Mucosa of rectum (tissue), 2 donors: ENCODE results near the gene THSD4.

Experiments
- H3K27ac ChIP-seq, 2 donors: one replicate each; pipeline ENCODE4 v1.7.0; 2013; ENCODE audit warnings: inconsistent platforms in 2 of 2, low read depth in 2 of 2, low read length in 2 of 2
- H3K27me3 ChIP-seq, 2 donors: one replicate each; pipeline ENCODE4 v1.7.0; 2013; ENCODE audit warnings: low read length in 2 of 2; ENCODE audit not compliant: control insufficient read depth in 2 of 2, insufficient read depth in 2 of 2
- H3K36me3 ChIP-seq, 2 donors: one replicate each; pipeline ENCODE4 v1.7.0; 2013; ENCODE audit warnings: low read length in 2 of 2; ENCODE audit not compliant: control insufficient read depth in 2 of 2, insufficient read depth in 2 of 2
- H3K4me1 ChIP-seq, 2 donors: one replicate each; pipeline ENCODE4 v1.7.0; 2013; ENCODE audit warnings: low read length in 2 of 2, mild to moderate bottlenecking in 1 of 2; ENCODE audit not compliant: control insufficient read depth in 2 of 2, insufficient read depth in 2 of 2
- H3K4me3 ChIP-seq, 2 donors: one replicate each; pipeline ENCODE4 v1.7.0; 2013; ENCODE audit warnings: low read length in 2 of 2
- H3K9ac ChIP-seq, 2 donors: one replicate each; pipeline ENCODE4 v1.7.0; 2013; ENCODE audit warnings: low read length in 2 of 2, low read depth in 1 of 2, mild to moderate bottlenecking in 1 of 2
- H3K9me3 ChIP-seq, 2 donors: one replicate each; pipeline ENCODE4 v1.7.0; 2013; ENCODE audit warnings: low read length in 2 of 2; ENCODE audit not compliant: control insufficient read depth in 2 of 2
- donor health status: healthy.
- donor health status: Normal muscosa, but diverticular disease.

THSD4 gene

DNA sequence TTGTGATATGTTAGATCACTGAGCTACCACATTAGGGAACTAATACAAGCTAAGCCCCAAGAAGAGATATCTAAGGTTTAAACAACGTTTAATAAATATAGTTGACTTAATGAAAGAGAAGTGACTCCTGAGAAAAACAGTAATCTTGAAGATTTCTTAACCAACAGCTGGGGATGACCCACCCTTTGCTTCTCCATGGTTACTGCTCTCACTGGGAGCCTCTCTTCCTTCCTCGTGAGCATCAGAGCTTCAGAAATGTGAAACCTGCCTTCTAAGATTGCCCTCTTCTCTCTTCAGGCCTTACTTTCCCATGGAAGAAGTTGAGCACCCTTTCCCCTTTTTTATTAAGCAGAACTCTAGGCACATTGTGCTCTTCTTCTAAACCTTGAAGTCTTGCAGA lies 562.9 kb downstream of the THSD4 start:
- H3K4me3 ChIP-seq = no peak overlapping the region
- peaks cover 8 to 30% of the 10 kb centered on the region in 2 donors for H3K4me1 ChIP-seq
- no peak overlapping the region for H3K9ac ChIP-seq
- no peaks in the 10 kb centered on the region for H3K36me3 ChIP-seq
- H3K9me3 ChIP-seq = no peaks in the 10 kb centered on the region
- H3K27me3 ChIP-seq = no peaks in the 10 kb centered on the region
- no peak overlapping the region for H3K27ac ChIP-seq

- peaks cover 8 to 30% of the 10 kb centered on the region in 2 donors for H3K4me1 ChIP-seq
Observed at GRCh38 chr15:71678605-71679004, 563.3 kb downstream of the THSD4 start.

DNA sequence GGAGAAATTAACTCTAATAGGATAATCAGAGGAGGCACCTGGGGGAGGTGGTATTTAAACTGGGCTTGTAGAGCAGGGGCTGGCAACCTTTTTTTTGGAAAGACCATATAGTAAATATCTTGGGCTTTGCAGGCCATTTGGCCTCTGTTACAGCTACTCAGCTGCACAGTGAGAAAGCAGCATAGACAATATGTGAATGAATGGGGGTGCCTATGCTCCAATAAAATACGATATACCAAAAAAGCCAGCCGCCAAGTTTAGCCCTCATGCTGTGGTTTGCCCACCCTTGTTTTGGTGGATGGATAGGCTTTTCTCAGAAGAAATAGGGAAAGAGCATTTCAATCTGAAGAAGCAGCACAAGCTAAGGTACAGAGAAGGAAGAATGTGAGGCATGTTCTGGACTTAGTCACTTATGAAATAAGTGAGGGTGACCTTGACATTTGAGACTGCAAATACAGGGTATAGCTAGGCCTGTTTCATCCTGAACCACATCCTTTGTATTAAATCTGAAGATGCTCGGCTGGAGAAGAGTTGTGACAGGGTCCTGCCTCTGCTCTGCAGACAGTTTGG lies 564.0 kb downstream of the THSD4 start:
- Histone ChIP-seq H3K9ac (no peak overlapping the region), H3K4me1 (peaks cover 8 to 30% of the 10 kb centered on the region in 2 donors), H3K9me3 (no peaks in the 10 kb centered on the region), H3K27me3 (no peaks in the 10 kb centered on the region), H3K36me3 (no peaks in the 10 kb centered on the region), H3K27ac (no peak overlapping the region), H3K4me3 (no peak overlapping the region)

More at GRCh38 chr15:71678605-71679004, 563.3 kb downstream of the THSD4 start:
- Histone ChIP-seq H3K9me3 (no peaks in the 10 kb centered on the region), H3K36me3 (no peaks in the 10 kb centered on the region), H3K9ac (no peak overlapping the region), H3K27me3 (no peaks in the 10 kb centered on the region), H3K4me3 (no peak overlapping the region), H3K27ac (no peak overlapping the region)

DNA sequence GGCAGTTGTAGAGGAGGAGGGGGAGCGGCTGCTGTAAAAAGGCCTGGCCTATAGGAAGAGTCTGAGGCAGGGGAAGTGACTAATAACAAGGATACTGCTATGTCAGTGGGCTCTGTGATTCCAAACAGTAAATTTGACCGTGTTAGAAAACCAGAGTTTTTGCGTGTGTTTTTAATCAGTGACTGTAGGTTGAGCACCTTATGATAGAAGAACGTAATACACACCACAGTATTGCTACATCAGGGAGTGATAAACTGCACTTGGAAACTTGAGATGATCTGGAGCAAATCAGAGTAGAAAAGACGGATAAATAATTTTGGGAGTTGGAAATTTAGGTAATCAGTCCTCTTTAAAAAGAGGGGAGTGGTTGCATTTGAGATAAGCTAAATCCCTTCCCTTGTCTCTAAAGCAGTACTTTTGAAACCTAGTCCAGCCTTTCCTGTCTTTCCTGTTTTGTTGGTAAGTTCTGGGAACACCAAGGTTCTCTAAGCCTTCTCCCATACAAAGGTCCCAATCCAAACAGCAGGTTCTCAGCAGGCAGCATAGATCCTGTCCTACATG lies 564.6 kb downstream of the THSD4 start:
- Histone ChIP-seq H3K9me3 (no peaks in the 10 kb centered on the region), H3K27me3 (no peaks in the 10 kb centered on the region), H3K4me3 (no peak overlapping the region), H3K36me3 (no peaks in the 10 kb centered on the region), H3K9ac (no peak overlapping the region), H3K4me1 (peaks cover 8 to 30% of the 10 kb centered on the region in 2 donors), H3K27ac (no peak overlapping the region)

GRCh38 chr15:71682001-71682400 lies 566.7 kb downstream of the THSD4 start:
- H3K27ac ChIP-seq = no peak overlapping the region
- H3K36me3 ChIP-seq = no peaks in the 10 kb centered on the region
- H3K27me3 ChIP-seq = no peaks in the 10 kb centered on the region
- no peak overlapping the region for H3K9ac ChIP-seq
- peaks cover 8 to 24% of the 10 kb centered on the region in 2 donors for H3K4me1 ChIP-seq
- no peak overlapping the region for H3K4me3 ChIP-seq
- no peaks in the 10 kb centered on the region for H3K9me3 ChIP-seq

- Histone ChIP-seq H3K27ac (no peak overlapping the region), H3K36me3 (no peaks in the 10 kb centered on the region), H3K9ac (no peak overlapping the region), H3K4me1 (peaks cover 5 to 15% of the 10 kb centered on the region in 2 donors), H3K4me3 (no peak overlapping the region), H3K27me3 (no peaks in the 10 kb centered on the region), H3K9me3 (no peaks in the 10 kb centered on the region)
Observed at GRCh38 chr15:71683411-71684274, 568.4 kb downstream of the THSD4 start.

DNA sequence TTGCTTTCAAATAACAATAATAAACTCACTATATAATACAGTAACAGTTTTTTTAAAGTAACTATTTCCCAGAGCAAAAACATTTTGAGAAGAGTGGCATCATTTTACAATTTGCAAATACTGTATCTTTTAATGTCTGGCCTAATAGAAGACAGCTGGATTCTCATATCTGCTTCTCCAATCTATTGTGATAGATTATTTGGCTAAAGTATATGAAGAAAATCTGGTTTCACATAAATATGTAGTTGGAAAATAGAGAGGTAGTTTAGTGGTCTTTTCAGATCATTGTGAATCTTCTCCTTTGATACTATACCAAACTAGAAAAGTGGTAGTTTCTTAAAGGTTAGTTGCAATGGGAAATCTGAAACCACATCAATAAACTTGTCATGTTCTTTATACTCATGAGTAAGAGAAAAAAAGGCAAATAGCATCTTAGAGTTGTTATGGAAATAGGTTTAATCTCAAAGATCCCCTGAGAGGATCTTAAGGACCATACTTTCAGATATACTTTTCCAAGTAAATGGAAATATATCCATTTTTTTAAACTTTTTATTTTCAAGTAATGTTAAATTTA lies 570.2 kb downstream of the THSD4 start:
- H3K9ac ChIP-seq = no peak overlapping the region
- H3K9me3 ChIP-seq = no peaks in the 10 kb centered on the region
- no peaks in the 10 kb centered on the region for H3K27me3 ChIP-seq
- H3K4me3 ChIP-seq = no peak overlapping the region
- no peaks in the 10 kb centered on the region for H3K4me1 ChIP-seq
- no peak overlapping the region for H3K27ac ChIP-seq
- H3K36me3 ChIP-seq = no peaks in the 10 kb centered on the region

DNA sequence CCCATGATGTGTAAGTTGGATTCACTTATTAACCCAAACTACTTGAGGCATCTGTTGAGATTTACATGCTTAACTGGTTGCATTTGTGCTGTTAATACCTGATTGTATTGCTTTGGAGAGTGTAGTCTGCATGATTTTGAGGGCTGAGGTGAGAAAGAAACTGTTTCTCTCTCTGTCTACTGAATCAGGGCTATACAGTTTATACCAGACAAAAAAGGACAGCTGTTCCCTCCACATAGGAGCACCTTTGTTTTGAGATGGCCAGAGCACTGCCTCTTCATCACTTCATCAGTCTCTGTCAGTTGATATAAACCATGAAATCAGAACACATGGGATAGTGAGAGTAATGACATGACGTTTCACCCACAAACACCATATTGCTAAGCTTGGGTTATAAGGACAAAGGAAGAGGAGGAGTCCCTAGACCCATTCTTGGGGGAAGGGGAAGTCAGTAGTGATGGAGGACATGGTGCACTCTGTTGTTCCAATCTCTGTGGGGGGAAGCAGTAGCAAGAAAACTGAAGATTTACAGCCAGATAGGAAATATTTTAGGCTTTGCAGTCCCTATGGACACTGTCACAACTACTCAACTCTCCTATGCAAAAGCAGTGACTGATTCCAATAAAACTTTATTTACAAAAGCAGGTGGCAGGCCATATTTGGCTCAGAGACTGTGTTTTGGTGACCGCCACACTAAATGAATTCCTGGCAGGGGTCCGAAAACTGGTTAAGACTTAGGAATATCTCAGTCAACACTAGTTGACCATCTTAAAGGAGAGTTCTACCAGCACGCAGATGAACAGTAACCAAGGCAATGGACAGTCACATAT lies 571.2 kb downstream of the THSD4 start:
- no peaks in the 10 kb centered on the region for H3K9me3 ChIP-seq
- H3K36me3 ChIP-seq = no peaks in the 10 kb centered on the region
- no peak overlapping the region for H3K4me3 ChIP-seq
- no peaks in the 10 kb centered on the region for H3K27me3 ChIP-seq
- H3K9ac ChIP-seq = no peak overlapping the region
- no peak overlapping the region for H3K27ac ChIP-seq
- peaks cover 0 to 5% of the 10 kb centered on the region in 2 donors for H3K4me1 ChIP-seq

- no peak overlapping the region for H3K4me3 ChIP-seq
- H3K9ac ChIP-seq = no peak overlapping the region
- H3K27ac ChIP-seq = no peak overlapping the region
- no peaks in the 10 kb centered on the region for H3K36me3 ChIP-seq
- H3K9me3 ChIP-seq = no peaks in the 10 kb centered on the region
- no peaks in the 10 kb centered on the region for H3K27me3 ChIP-seq
- peaks cover 0 to 9% of the 10 kb centered on the region in 2 donors for H3K4me1 ChIP-seq
Observed at GRCh38 chr15:71687902-71688508, 572.7 kb downstream of the THSD4 start.
